ENCODE data around the gene MB. TPM values are rescaled to one million over a fixed set of nuclear protein-coding genes. Genes with fewer than 3 reads are reported as not detected.

Gene MB
- total RNA-seq, 1 experiment from 2014 or later = 0.77 TPM

DNA sequence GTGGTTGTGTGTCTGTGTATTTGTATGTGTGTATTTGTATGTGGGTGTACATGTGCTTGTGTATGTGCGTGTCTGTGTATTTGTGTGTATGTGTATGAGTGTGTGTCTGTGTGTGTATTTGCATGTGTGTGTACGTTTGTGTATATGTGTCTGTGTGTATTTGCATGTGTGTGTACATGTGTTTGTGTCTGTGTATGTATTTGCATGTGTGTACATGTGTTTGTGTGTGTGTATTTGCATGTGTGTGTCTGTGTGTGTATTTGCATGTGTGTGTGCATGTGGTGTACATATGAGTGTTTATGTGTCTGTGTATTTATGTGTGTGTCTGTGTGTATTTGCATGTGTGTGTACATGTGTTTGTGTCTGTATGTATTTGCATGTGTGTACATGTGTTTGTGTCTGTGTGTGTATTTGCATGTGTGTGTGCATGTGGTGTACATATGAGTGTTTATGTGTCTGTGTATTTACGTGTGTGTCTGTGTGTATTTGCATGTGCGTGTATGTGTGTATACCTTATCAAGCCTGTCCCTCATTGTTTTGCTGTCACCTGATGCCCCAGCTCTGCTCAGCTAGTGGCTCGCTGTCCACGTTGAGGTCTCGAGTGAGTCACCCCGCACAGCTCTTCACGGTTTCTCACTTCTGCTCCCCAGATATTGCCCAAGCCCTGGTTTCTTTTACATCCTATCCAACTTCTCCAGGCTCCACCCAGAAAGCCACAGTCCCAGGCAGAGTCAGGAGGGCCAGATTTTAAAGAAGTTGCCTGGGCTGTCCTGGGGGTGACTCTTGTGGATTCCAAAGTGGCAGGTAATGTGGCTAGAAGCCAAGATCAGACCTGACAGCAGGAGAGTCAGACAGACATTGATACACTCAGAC, 15.2 kb downstream of the MB start:
- DNase-seq = no peak
- H3K27me3 ChIP-seq (replicated peaks; ENCODE audit: control insufficient read depth, insufficient read depth, low read length) = no peaks in the 10 kb centered on the region
- no peaks in the 10 kb centered on the region for H3K36me3 Mint-ChIP-seq (ENCODE audit: insufficient read depth, unreplicated experiment)
- no TSS peak for BruUV-seq (replicated peaks)
- no peaks in the 10 kb centered on the region for H3K36me3 ChIP-seq (ENCODE audit: control insufficient read depth, insufficient read depth, low read length)
- ChIA-PET POLR2A (no interaction called here), CTCF (no interaction called here)
- intact Hi-C loops (cut with micrococcal nuclease; ENCODE audit: unreplicated experiment) = no loop called here
- no peak overlapping the region for H3K4me3 Mint-ChIP-seq (ENCODE audit: unreplicated experiment)
- no peak overlapping the region for H3K27ac Mint-ChIP-seq (ENCODE audit: unreplicated experiment)
- H3K9me3 ChIP-seq = no peaks in the 10 kb centered on the region
- no peak for TF ChIP-seq CTCF (IDR thresholded peaks at IDR 0.05; ENCODE audit: insufficient read depth in 1 of 2, low read depth in 1 of 2, low read length in 1 of 2, severe bottlenecking in 1 of 2, unreplicated experiment in 1 of 2)
- no peaks in the 10 kb centered on the region for H3K4me1 ChIP-seq
- no peak overlapping the region for H3K4me3 ChIP-seq (ENCODE audit: low read depth, low read length)
- H3K4me1 Mint-ChIP-seq (ENCODE audit: low read depth, unreplicated experiment) = no peaks in the 10 kb centered on the region
- no peaks in the 10 kb centered on the region for H3K9me3 Mint-ChIP-seq (ENCODE audit: unreplicated experiment)
- H3K27me3 Mint-ChIP-seq (ENCODE audit: insufficient read depth, unreplicated experiment) = no peaks in the 10 kb centered on the region

GRCh38 chr22:35601013-35601580, 16.0 kb downstream of the MB start:
- Histone ChIP-seq H3K27me3 (replicated peaks; ENCODE audit: control insufficient read depth, insufficient read depth, low read length) (no peaks in the 10 kb centered on the region), H3K36me3 (ENCODE audit: control insufficient read depth, insufficient read depth, low read length) (no peaks in the 10 kb centered on the region), H3K4me1 (peaks cover 3% of the 10 kb centered on the region), H3K9me3 (no peaks in the 10 kb centered on the region), H3K4me3 (ENCODE audit: low read depth, low read length) (no peak overlapping the region)
- no peak for TF ChIP-seq CTCF (IDR thresholded peaks at IDR 0.05; ENCODE audit: insufficient read depth in 1 of 2, low read depth in 1 of 2, low read length in 1 of 2, severe bottlenecking in 1 of 2, unreplicated experiment in 1 of 2)
- no TSS peak for BruUV-seq (replicated peaks)
- Mint-ChIP-seq H3K27ac (ENCODE audit: unreplicated experiment) (no peak overlapping the region), H3K4me1 (ENCODE audit: low read depth, unreplicated experiment) (peaks cover 3% of the 10 kb centered on the region), H3K36me3 (ENCODE audit: insufficient read depth, unreplicated experiment) (no peaks in the 10 kb centered on the region), H3K9me3 (ENCODE audit: unreplicated experiment) (no peaks in the 10 kb centered on the region), H3K27me3 (ENCODE audit: insufficient read depth, unreplicated experiment) (no peaks in the 10 kb centered on the region), H3K4me3 (ENCODE audit: unreplicated experiment) (no peak overlapping the region)
- ChIA-PET CTCF (no interaction called here), POLR2A (no interaction called here)
- intact Hi-C loops (cut with micrococcal nuclease; ENCODE audit: unreplicated experiment) = no loop called here
- no peak for DNase-seq

- BruUV-seq (replicated peaks) = no TSS peak
- Mint-ChIP-seq H3K36me3 (ENCODE audit: insufficient read depth, unreplicated experiment) (no peaks in the 10 kb centered on the region), H3K9me3 (ENCODE audit: unreplicated experiment) (no peaks in the 10 kb centered on the region), H3K4me3 (ENCODE audit: unreplicated experiment) (no peak overlapping the region), H3K27ac (ENCODE audit: unreplicated experiment) (no peak overlapping the region), H3K27me3 (ENCODE audit: insufficient read depth, unreplicated experiment) (no peaks in the 10 kb centered on the region), H3K4me1 (ENCODE audit: low read depth, unreplicated experiment) (peaks cover 7% of the 10 kb centered on the region)
- intact Hi-C loops (cut with micrococcal nuclease; ENCODE audit: unreplicated experiment) = no loop called here
- no peak for TF ChIP-seq CTCF (IDR thresholded peaks at IDR 0.05; ENCODE audit: insufficient read depth in 1 of 2, low read depth in 1 of 2, low read length in 1 of 2, severe bottlenecking in 1 of 2, unreplicated experiment in 1 of 2)
- CTCF ChIA-PET = no interaction called here
- Histone ChIP-seq H3K9me3 (no peaks in the 10 kb centered on the region), H3K36me3 (ENCODE audit: control insufficient read depth, insufficient read depth, low read length) (no peaks in the 10 kb centered on the region), H3K27me3 (replicated peaks; ENCODE audit: control insufficient read depth, insufficient read depth, low read length) (no peaks in the 10 kb centered on the region), H3K4me1 (peaks cover 9% of the 10 kb centered on the region), H3K4me3 (ENCODE audit: low read depth, low read length) (no peak overlapping the region)
- POLR2A ChIA-PET = no interaction called here
- DNase-seq = no peak
Observed at GRCh38 chr22:35600476-35600875, 16.7 kb downstream of the MB start.

Data from Caco-2 (cell line).